ENCODE data around the gene ITGAX.

GRCh38 chr16:31331141-31331764 lies 23.7 kb upstream of the ITGAX start:
- no peak for TF ChIP-seq CTCF (conservative IDR thresholded peaks at IDR 0.05; ENCODE audit: low read length)
- no peak for TF ChIP-seq EZH2phosphoT487 (IDR thresholded peaks at IDR 0.05; ENCODE audit: borderline replicate concordance)
